GM10266 (cell line): Measurements from ENCODE around the gene C8A.

Experiments
- DNase-seq: peaks from one replicate; pipeline ENCODE4 v3.0.0; 2012; ENCODE audit errors: extremely low spot score
- CTCF ChIP-seq: IDR thresholded peaks from 2 replicates; pipeline ENCODE4 v1.5.1; 2012; ENCODE audit warnings: mild to moderate bottlenecking, low read depth; ENCODE audit not compliant: control insufficient read depth, insufficient read depth; ENCODE audit errors: missing control alignments

C8A gene

DNA sequence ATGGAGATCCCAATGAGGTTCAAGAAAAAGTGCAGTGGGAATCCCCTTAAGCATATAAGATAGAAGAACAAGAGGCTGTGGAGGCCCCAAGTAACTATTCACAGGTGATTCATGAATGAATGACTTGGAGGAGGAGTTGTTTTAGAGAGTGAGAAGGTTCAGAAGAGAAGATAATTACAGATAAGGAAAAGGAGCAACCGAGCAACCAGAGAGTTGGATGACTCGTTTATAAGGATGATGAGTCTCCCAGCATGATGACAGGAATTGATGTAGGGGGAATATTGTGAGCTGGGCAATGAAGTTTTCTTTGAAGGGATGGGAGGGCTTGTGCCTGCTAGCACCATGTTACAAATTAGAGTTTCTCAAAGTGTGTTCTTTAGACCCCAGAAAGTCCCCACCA lies 9.8 kb downstream of the C8A start:
- DNase-seq = no peak
- TF ChIP-seq CTCF = no peak

- no peak for DNase-seq
- no peak for TF ChIP-seq CTCF
These were observed 12.1 kb downstream of the C8A start for GRCh38 chr1:56866656-56867055.

- TF ChIP-seq CTCF = no peak
- no peak for DNase-seq
These were observed 12.9 kb downstream of the C8A start for GRCh38 chr1:56867491-56867890.

DNA sequence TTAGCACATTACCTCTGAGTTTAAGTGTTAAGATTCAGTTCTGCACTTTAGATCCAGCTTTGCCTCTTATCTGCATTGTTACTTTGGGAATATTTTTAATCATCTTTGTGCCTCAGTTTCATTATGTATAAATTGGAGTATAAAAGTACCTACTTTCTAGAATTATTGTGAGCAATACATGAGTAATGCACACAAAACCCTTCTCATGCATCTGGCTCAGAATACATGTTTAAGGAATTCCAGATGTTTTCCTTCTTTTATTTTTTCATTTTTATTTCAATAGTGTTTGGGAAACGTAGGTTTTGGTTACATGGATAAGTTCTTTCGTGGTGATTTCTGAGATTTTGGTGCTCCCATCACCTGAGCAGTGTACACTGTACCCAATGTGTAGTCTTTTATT lies 14.2 kb downstream of the C8A start:
- TF ChIP-seq CTCF = no peak

GRCh38 chr1:56872597-56872996 lies 18.0 kb downstream of the C8A start:
- TF ChIP-seq CTCF = no peak
- DNase-seq = no peak

More for the DNA sequence above, 14.2 kb downstream of the C8A start:
- no peak for DNase-seq

DNA sequence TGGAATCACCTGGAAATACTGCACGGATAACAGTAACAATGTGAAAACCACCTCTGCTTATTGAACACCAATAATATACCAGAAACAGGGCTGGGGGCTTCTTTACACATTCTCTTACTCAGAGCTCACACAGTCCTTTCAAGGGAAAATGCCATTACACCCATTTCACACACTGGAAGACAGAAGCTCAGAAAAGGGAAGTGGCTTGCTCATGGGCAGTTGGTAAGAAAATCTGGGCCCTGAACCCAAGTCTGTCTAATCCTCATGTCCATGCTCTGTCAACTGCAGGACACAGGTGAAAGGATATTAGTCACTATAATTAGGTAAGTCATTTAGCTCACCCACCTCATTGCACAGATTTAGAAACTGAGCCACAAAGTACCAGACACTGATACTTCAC lies 18.6 kb downstream of the C8A start:
- no peak for TF ChIP-seq CTCF
- DNase-seq = no peak

DNA sequence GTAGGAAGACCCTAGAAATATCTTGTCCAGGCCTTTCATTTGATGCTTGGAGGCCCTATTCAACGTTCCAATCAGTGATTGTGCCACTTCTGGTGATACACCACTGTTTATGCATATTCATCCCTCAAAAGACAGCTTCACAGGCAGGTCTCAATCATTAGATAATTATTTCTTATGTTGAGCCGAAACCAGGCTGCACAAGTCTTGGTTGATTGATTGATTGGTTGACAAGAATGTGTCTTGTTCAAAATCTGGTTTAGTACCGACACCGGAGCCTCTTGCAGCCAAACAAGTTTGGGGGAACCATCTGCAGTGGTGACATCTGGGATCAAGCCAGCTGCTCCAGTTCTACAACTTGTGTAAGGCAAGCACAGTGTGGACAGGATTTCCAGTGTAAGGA lies 20.1 kb downstream of the C8A start:
- DNase-seq = no peak
- TF ChIP-seq CTCF = no peak
